NCI-H187 (cell line): ENCODE data around the gene CARTPT.

Source experiments
- DNase-seq, 2 experiments: peaks; one replicate each; lab custom pipeline; 2025; lab: John Stamatoyannopoulos, UW

Gene CARTPT

DNA sequence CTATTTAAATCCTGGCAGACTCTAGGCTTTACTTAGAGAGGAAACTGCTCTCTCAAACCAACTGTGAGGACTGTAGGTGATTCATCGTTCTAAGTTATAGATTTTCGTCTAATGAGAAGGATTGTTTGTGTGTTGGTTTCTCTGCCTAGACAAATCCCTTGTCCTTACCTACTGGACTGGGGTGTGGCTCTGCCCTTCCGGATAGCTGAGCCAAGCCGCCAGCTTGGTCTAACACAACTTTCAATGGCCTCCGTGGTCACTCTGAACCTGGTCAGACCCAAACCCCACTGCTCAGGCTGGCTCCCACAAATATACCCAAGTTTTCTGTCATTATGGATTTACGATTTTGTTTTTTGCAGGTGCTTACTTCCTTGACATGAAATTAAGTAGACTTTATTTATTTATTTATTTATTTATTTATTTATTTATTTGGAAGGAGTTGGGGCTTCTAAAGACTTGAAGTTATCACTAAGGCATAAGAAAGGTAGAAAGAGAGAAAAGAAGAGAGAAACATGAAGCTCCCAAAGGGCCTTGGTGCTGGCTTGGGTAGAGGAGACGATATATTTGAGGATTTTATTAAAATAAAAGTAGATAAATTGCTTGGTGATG, 19.0 kb downstream of the CARTPT start:
- no peak for DNase-seq

DNA sequence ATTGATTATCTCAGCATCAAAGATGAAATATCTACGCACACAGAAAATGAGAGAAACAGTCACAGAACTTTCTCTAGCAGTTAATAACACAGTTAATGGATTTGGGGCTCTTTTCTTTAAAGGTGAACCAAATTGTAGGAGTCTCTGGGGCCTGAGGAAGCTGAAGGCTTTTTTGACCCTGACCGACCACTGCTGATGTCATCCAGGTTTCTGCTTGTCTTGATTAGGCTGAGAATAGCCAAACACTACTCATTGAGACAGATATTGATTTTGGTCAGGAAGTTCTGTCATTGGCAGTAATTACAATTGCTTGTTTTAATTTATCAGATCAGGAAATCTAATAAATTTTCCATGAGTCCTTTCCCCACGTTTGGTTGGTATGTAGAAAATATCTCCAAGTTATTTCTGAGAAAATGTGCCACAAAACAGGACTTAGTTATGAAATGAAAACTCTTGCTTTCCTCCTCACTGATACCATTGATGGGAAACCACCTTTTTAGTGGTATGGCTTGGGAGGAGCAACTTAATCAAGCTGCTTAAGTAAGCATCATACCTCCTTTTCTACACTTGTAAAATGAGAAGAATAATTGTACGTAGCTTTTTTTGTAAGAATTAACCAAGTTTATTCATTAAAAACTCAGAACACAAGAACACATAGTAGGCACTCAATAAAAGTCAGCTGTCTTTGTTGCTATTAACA, 19.7 kb downstream of the CARTPT start:
- no peak for DNase-seq

DNA sequence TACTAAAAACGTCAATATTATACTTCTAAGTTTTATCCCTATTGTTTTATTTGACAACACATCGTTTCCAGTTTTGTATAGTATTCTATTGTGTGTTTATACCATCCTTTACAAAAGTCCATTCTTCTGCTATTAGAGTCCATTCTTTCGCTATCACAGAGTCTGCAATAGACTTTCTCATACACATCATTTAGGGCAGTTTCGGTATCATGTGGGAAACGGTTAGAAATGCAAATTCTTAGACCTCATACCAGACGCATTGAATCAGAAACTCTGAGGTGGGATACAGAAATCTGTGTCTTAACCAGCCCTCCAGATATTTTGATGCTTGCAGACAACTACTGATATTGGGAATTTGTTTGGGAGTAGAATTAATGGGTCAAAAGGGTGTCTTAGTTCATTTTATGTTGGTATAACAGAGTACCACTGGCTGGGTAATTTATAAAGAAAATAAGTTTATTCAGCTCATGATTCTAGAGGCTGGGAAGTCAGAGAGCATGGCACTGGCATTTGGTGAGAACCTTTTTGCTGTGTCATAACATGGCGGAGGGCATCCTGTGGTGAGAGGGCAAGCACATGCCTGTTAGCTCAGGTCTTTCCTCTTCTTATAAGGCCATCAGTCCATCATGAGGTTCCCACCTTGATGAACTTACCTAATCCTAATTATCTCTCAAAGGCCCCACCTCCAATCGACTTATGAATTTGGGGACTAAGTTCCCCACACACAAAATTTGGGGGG, 21.1 kb downstream of the CARTPT start:
- no peak for DNase-seq

DNA sequence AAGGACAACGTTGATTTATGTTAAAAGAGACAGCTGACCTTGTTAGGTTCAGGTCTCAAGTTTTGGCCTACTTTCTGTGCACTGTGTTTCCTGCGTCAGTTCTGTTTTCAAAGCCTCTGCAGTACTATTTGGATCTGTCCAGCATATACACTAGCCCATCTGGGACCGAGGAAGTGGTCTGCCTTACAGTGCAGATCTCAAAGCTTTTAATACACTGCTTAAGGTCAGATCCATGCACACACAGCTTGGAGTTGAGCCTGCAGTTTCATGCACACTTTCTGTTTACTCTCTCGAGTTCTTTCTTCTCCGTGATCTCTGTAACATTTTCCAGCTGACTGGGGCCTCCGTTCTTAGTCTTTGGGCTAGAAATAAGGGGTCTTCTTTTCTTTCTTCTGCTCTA, 24.1 kb downstream of the CARTPT start:
- DNase-seq, result no peak

DNA sequence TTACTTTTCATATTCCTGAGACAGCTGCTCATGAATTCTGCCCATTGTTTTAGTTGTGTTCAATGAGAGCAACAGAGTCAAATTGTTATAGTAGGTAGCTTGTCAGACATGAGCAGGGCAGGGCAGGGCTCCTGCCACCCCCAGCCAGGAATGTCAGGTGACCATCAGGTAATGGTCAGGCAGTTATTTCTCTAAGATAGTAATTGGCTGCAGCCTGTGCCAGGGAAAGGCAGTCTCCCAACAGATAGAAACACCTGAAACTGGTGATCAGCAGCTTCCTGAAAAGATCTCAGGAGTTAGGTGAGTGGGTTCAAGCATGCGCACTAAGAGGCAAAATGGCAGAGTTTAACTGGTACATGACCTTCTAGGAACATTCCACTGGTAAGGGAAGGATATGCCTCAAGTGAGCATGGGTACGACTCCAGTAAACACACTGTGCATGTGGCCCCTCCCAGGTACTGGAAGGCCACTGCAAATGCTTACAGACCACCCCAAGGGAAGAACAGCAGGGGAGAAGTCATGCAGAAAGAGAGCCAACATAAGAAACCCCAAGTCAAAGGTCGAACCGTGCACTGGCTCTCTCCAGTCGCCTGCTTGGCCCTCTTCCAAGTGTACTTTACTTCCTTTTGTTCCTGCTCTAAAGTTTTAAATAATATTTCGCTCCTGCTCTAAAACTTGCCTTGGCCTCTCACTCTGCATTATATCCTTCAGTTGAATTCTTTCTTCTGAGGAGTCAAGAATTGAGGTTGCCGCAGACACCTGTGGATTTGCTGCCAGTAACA, 25.1 kb downstream of the CARTPT start:
- DNase-seq, result no peak

DNA sequence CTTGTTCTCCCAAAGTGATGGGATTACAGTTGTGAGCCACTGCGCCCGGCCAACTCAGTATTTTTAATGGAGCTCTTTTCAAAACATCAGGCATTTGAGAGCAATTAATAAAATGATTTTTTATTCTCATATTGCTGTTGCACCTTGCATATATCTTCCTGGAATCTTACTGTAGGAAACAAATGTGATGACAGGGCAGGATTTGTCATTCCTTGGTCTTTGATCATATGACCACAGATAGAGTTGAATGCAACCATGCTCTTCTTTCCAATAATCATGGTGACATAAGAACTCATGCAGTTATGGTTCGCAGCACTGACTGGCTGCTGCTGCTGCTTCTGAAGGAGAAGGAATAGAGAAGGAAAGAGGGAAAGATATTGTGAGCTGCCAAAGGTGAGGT, 28.1 kb downstream of the CARTPT start:
- no peak for DNase-seq

DNA sequence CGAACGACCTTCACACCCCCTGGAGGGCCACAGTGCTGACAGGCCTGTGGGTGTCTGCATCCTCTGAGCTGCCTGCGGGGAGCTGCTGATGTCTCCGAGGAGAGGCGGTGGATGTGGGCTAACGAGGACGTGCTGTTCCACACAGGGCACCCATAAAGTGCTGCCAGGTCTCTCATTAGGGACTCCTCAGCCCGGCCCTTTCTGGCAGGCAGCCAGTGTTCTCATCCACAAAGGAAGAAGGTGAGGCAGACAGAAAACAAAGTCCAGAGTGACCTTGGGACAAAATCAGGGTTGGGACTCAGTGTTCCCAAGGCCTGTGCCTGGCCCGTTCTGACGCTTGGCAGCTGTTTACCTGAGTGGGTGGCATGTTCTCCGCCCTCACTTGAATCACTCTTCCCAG, 29.3 kb downstream of the CARTPT start:
- no peak for DNase-seq

DNA sequence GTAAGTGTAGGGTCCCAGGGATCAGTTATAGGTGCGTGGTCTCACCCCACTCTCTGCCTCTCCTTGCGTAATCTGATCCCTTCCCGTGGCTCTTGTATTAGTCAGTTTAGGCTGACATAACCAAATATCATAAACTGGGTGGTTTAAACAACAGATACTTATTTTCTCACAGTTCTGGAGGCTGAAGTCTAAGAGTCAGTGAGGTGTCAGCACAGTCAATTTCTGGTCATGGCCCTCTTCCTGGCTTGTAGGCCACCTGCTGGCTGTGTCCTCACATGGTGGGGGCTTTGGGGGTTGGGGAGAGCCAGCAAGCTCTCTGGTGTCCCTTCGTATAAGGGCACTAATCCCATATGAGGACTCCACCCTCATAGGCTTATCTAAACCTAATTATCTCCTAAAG, 32.3 kb downstream of the CARTPT start:
- DNase-seq, result no peak

DNA sequence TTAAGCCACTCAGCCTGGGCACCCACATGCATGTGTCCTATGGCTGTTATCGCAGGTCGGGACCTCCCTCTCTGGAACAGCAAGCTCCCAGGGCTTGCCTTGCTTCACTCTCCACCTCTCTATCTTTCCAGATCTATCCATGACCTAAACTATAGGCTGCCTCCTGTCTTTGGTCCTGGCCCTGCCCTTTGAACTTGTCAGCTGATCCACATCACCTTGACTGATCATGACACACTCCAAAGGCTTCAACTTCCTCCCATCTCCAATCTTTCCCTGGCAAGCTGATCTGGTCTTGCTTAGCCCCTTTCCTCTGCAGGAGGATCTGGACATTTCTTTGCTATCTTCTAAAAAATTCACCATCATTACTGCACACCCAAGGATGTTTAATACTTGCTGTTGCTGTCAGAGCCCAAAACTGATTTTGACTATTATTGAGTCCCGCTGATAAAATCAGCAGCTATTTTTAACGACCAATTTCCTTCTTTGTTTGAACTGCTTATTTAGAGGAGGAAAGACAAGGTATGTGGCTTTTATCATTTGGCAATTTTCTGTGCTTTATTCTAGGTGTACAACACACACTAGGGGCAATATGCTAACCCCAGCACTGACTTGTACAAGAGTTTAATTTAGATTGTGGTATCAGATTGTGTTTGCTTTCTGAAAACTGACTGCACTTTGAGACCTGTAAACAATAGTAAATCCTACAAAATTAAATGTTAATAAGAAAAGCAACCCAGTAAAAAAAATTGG, 33.5 kb downstream of the CARTPT start:
- DNase-seq, result no peak

DNA sequence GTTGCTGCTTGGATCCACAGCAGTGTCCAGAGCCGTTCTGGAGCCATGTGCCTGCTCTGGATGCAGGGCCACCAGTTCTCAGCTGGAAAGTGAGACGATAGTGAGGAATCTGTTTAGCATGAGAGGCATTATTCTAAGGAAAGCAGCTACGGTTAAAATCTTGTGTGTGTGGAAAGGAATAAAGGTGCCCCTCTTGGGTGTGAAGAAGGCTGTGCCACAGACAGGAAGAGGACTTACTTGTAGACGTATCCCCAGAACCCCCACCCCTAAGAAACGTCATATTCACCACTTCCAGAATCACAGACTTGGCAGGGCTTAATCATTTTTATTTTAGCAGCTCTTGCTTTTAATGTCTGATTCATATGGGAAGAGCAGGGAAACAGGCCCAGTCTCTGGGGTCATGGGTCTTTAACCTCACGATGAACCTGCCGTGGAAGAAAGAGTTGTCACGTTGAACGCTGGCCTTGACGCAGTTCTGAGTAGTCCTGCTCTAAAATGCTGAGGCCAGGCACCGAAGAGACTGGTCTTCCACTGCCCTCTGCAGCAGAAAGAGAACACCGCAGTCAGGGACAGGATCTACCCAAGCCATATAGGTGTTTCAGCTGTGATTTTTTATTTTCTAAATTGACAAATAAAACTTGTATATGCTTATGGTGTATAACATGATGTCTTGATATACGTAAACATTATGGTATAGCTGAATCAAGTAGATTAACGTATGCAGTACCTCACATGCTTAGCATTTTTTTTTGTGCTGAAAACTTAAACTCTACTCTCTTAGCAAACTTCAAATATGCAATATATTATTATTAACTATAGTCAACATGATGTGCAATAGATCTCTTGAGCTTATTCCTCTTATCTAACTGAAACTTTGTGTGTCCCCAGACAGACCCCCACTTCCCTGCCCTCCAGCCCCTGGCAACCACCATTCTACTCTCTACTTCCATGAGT, 38.8 kb downstream of the CARTPT start:
- DNase-seq, result peak in 1 of 2 experiments; percentile 5

DNA sequence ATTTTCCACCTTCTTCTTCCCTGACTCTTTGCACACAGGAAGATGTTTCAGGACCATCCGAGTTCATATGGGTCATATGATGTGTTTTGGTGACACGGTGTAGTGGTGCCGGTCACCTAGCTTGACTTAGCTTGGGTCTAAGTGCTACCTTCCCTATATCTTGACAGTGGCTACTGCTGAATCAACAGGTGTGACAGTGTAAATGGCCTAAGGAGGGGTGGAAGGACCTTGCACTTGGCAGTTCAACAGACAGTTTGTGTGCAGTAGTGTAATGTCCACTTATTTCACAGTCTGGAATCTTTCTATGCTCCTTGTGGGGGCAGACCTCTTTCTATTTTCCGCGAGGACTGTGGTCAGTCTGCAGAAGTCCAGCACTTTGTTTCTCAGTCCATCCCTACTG, 43.8 kb downstream of the CARTPT start:
- DNase-seq, result no peak

DNA sequence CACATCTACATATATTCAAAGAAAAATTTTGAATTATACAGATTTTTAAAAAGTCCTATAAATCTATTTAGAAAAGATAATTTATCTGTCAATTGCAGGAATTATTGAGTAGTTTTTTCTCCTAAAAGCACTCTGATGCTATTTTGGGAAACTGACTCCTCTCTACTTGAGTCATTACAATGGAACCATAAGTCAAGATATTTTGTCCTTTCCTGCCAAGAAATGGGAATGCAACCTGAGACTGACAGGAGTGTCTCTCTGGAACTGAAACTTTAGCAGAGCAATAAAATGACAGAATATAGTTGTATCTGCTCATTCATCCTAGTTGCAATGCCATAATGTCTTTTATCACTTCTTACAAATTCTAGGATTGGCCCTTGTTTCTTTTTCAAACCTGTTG, 48.6 kb downstream of the CARTPT start:
- no peak for DNase-seq

DNA sequence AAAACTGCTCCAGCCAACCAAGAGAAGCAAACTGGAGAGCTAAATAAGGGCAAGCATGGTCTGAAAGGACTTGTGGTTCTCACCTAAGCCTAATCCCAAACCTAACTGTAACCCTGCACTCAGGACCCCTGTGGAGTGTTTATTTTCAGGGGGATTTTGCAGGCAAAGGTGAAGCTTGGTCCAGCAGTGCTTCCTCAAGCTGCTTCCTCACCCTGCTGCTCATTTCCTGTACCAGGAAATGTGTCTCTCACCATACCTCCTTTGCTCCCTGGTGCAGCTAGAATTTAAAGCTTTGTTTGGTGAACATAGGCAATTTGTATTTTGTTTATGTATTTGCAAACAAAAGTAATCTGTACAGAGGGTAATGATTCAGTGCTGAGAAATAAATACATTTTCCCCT, 50.2 kb downstream of the CARTPT start:
- DNase-seq, result no peak

DNA sequence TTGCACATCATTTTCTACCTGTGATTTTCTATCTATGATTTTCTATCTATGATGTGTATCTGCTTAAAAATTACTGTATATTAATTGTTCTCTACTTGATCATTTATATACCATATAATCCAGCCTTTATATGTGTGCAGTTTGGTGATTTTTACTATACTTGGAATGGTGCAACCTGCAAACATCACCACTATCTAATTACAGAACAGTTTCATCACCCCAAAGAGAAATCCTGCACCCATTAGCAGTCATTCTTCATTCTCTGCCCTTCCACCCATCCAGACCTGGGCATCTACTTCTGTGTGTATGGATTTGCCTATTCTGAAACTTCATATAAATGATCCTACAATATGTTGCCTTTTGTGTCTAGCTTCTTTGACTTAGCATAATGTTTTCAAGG, 51.3 kb downstream of the CARTPT start:
- no peak for DNase-seq
